SK-N-SH (cell line): ENCODE data around the gene GSTO2. TPM values are rescaled to one million over a fixed set of nuclear protein-coding genes. Genes with fewer than 3 reads are reported as not detected.
A peak's percentile ranks its signal among the peaks of the same experiment; 100 is the strongest.

ENCODE experiments used
- CTCF ChIA-PET: fragments of 300-600, 350-600 bp; formaldehyde crosslinking; extraction: SDS; loops from one replicate; lab custom pipeline; 2021; lab: Yijun Ruan, JAX
- POLR2A ChIA-PET: fragments of 350-600 bp; sonication (Branson Sonifier 250); formaldehyde crosslinking; extraction: SDS; loops from one replicate; lab custom pipeline; 2020; ENCODE audit warnings: antibody characterized with exemption, inconsistent platforms; lab: Yijun Ruan, JAX
- DNase-seq: peaks from one replicate; pipeline ENCODE4 v3.0.0; 2012
- H2AFZ ChIP-seq: fragments of 200-600 bp; sonication (generic); 2 replicates; pipeline ENCODE4 v1.8.1; 2016; ENCODE audit warnings: antibody characterized with exemption, mild to moderate bottlenecking, low read depth
- H3F3A ChIP-seq: fragments of 200-600 bp; sonication (generic); replicated peaks from 2 replicates; pipeline ENCODE3; 2016; ENCODE audit warnings: antibody characterized with exemption, mild to moderate bottlenecking; ENCODE audit not compliant: insufficient read depth
- H3K27ac ChIP-seq, 2 experiments: fragments of 200-500 bp in 1 of 2; fragments of 200-600 bp in 1 of 2; sonication (Bioruptor generic) in 1 of 2; sonication (generic), shearing (Covaris generic) in 1 of 2; 2 replicates each; pipeline versions ENCODE4 v1.5.1 to v1.6.1; 2014 to 2016; ENCODE audit warnings: low read depth in 2 of 2, inconsistent platforms in 1 of 2, low read length in 1 of 2, mild to moderate bottlenecking in 1 of 2, mixed read lengths in 1 of 2
- H3K27me3 ChIP-seq: fragments of 200-600 bp; sonication (generic), shearing (Covaris generic); 2 replicates; pipeline ENCODE4 v1.6.1; 2016; ENCODE audit warnings: mixed run types; ENCODE audit not compliant: insufficient read depth
- H3K36me3 ChIP-seq, 2 experiments: fragments of 200-500 bp in 1 of 2; fragments of 200-600 bp in 1 of 2; sonication (Bioruptor generic) in 1 of 2; sonication (generic) in 1 of 2; replicated peaks in 1 of 2; 2 replicates each; pipeline versions ENCODE3 to v1.5.1; 2014 to 2016; ENCODE audit warnings: low read length in 1 of 2, mild to moderate bottlenecking in 1 of 2; ENCODE audit not compliant: insufficient read depth in 2 of 2, control insufficient read depth in 1 of 2
- H3K4me1 ChIP-seq, 2 experiments: fragments of 200-500 bp in 1 of 2; fragments of 200-600 bp in 1 of 2; sonication (Bioruptor generic) in 1 of 2; sonication (generic), shearing (Covaris generic) in 1 of 2; 2 replicates each; pipeline versions ENCODE4 v1.5.1 to v1.6.1; 2014 to 2016; ENCODE audit warnings: low read depth in 1 of 2, low read length in 1 of 2, mixed run types in 1 of 2; ENCODE audit not compliant: insufficient read depth in 2 of 2, control insufficient read depth in 1 of 2
- H3K4me2 ChIP-seq: fragments of 200-600 bp; sonication (generic), shearing (Covaris generic); 2 replicates; pipeline ENCODE4 v1.6.1; 2017; ENCODE audit warnings: mixed run types
- H3K4me3 ChIP-seq, 2 experiments: fragments of 200-500 bp in 1 of 2; fragments of 200-600 bp in 1 of 2; sonication (Bioruptor generic) in 1 of 2; sonication (generic), shearing (Covaris generic) in 1 of 2; 2 replicates each; pipeline versions ENCODE4 v1.5.1 to v1.8.1; 2014 to 2016; ENCODE audit warnings: low read depth in 2 of 2, inconsistent platforms in 1 of 2, low read length in 1 of 2, mild to moderate bottlenecking in 1 of 2, mixed read lengths in 1 of 2, moderate library complexity in 1 of 2
- H3K79me2 ChIP-seq: fragments of 200-600 bp; sonication (generic); 2 replicates; pipeline ENCODE4 v1.8.1; 2017; ENCODE audit warnings: mild to moderate bottlenecking; ENCODE audit not compliant: insufficient read depth
- H3K9ac ChIP-seq: fragments of 200-600 bp; sonication (generic); 2 replicates; pipeline ENCODE4 v1.6.1; 2017; ENCODE audit warnings: mixed run types
- H3K9me2 ChIP-seq: fragments of 200-600 bp; sonication (generic); 2 replicates; pipeline ENCODE4 v1.6.1; 2017; ENCODE audit warnings: mixed run types
- H3K9me3 ChIP-seq: fragments of 200-600 bp; sonication (generic); 2 replicates; pipeline ENCODE4 v1.6.1; 2017; ENCODE audit warnings: mixed run types, mild to moderate bottlenecking, moderate library complexity
- H4K20me1 ChIP-seq: fragments of 200-600 bp; sonication (generic); 2 replicates; pipeline ENCODE4 v1.6.1; 2017; ENCODE audit warnings: mild to moderate bottlenecking, mixed run types; ENCODE audit not compliant: insufficient read depth
- CHD2 ChIP-seq: fragments of 150-350 bp; IDR thresholded peaks from 2 replicates; pipeline ENCODE4 v1.6.1; 2018; ENCODE audit warnings: low read length; ENCODE audit not compliant: partially characterized antibody
- ELF1 ChIP-seq: IDR thresholded peaks from 2 replicates; pipeline ENCODE4 v1.4.0; 2012
- EP300 ChIP-seq, 2 experiments: IDR thresholded peaks; 2 replicates each; pipeline versions ENCODE4 v1.4.0 to v1.6.1; 2012; ENCODE audit warnings: borderline replicate concordance in 1 of 2, low read depth in 1 of 2, low read length in 1 of 2
- FOSL2 ChIP-seq: IDR thresholded peaks from 2 replicates; pipeline ENCODE4 v1.4.0; 2012; ENCODE audit warnings: low read depth, mild to moderate bottlenecking, moderate library complexity, borderline replicate concordance
- JUND ChIP-seq: IDR thresholded peaks from 2 replicates; pipeline ENCODE4 v1.4.0; 2012
- MAX ChIP-seq: IDR thresholded peaks from 2 replicates; pipeline ENCODE4 v1.4.0; 2012; ENCODE audit warnings: low read depth
- MXI1 ChIP-seq: IDR thresholded peaks from 2 replicates; pipeline ENCODE4 v1.6.1; 2012; ENCODE audit warnings: mild to moderate bottlenecking, low read depth, low read length, improper control_type of control experiment
- NFIC ChIP-seq: IDR thresholded peaks from 2 replicates; pipeline ENCODE4 v1.4.0; 2012; ENCODE audit warnings: borderline replicate concordance
- PBX3 ChIP-seq: IDR thresholded peaks from 2 replicates; pipeline ENCODE4; 2012
- POLR2AphosphoS5 ChIP-seq: IDR thresholded peaks from 2 replicates; pipeline ENCODE4 v1.6.1; 2012; ENCODE audit warnings: low read depth, low read length
- RCOR1 ChIP-seq: fragments of 150-350 bp; IDR thresholded peaks from 2 replicates; pipeline ENCODE4 v1.6.1; 2017; ENCODE audit warnings: antibody characterized with exemption, low read length
- RFX5 ChIP-seq: IDR thresholded peaks from 2 replicates; pipeline ENCODE4 v1.6.1; 2012; ENCODE audit warnings: mild to moderate bottlenecking, improper control_type of control experiment, low read length
- RXRA ChIP-seq: IDR thresholded peaks from 2 replicates; pipeline ENCODE4 v1.4.0; 2012; ENCODE audit warnings: low read depth, mild to moderate bottlenecking, borderline replicate concordance
- SIN3A ChIP-seq: IDR thresholded peaks from 2 replicates; pipeline ENCODE4 v1.6.1; 2012; ENCODE audit warnings: low read depth, mild to moderate bottlenecking, low read length, moderate library complexity, borderline replicate concordance
- TCF12 ChIP-seq: IDR thresholded peaks from 2 replicates; pipeline ENCODE4 v1.4.0; 2012
- USF2 ChIP-seq: fragments of 150-350 bp; IDR thresholded peaks from 2 replicates; pipeline ENCODE4 v1.6.1; 2017; ENCODE audit warnings: antibody characterized with exemption, low read length, low read depth, borderline replicate concordance
- ZBTB33 ChIP-seq: IDR thresholded peaks from 2 replicates; pipeline ENCODE4 v1.4.0; 2012; ENCODE audit warnings: low read depth, borderline replicate concordance
- WGBS: methylation state at CpG from one replicate; pipeline ENCODE4 v1.1.6; 2017; ENCODE audit warnings: low lambda C conversion rate; 5-methylcytosine and 5-hydroxymethylcytosine counted together
- polyA plus RNA-seq, 3 experiments: library from polyadenylated mRNA; depleted of rRNA; stranded (reverse); fragments of >200 nt; gene quantifications; 2 replicates each; pipeline ENCODE4 v1.2.3, GENCODE V29; 2012

Gene GSTO2
- polyA plus RNA-seq, 1 of the 3 experiments (the other 2 are of a cell fraction): 0.49 TPM

- no peak for TF ChIP-seq CHD2
- no peak for TF ChIP-seq RXRA
- no peak for TF ChIP-seq RFX5
Measured at GRCh38 chr10:104259999-104260774, 8.8 kb upstream of the GSTO2 start (continued).

GRCh38 chr10:104260775-104261115 is 8.2 kb upstream of the GSTO2 start:
- POLR2A ChIA-PET: no interaction called here
- peak overlapping the region in 1 of 2 experiments; percentile 3; a peak in 1 of 4 replicates for H3K4me3 ChIP-seq

More at GRCh38 chr10:104260775-104261115, 8.2 kb upstream of the GSTO2 start:
- H3K79me2 ChIP-seq: peaks cover 88% of the 10 kb centered on the region
- peaks cover 78 to 84% of the 10 kb centered on the region in 2 experiments for H3K36me3 ChIP-seq
- peak overlapping the region; percentile 73 to 93 for H3K27ac ChIP-seq
- TF ChIP-seq FOSL2: peak; percentile 88
- peak; percentile 18 to 53; a peak in 1 of 4 replicates for TF ChIP-seq EP300 (IDR thresholded peaks at IDR 0.05; ENCODE audit: borderline replicate concordance in 1 of 2, low read depth in 1 of 2, low read length in 1 of 2)
- TF ChIP-seq ZBTB33: no peak
- peak; percentile 89 for TF ChIP-seq MAX
- TF ChIP-seq TCF12: peak; percentile 84
- TF ChIP-seq ELF1: peak; percentile 9; the same call in 1 of the 2 replicates
- no peak for TF ChIP-seq RCOR1
- TF ChIP-seq CHD2: no peak
- TF ChIP-seq JUND: peak; percentile 85
- no peak for TF ChIP-seq USF2
- TF ChIP-seq PBX3: peak; percentile 76
- TF ChIP-seq RXRA: peak; percentile 40; the same call in 1 of the 2 replicates
- peak; percentile 35; the same call in 1 of the 2 replicates for TF ChIP-seq NFIC
- peak; percentile 29; the same call in 1 of the 2 replicates for TF ChIP-seq POLR2AphosphoS5
- no peak for TF ChIP-seq MXI1
- 0 out of 2 replicates have a peak, but pooled peaks have one; percentile 17 for TF ChIP-seq SIN3A
- H2AFZ ChIP-seq: no peak overlapping the region
- H4K20me1 ChIP-seq: peaks cover 22% of the 10 kb centered on the region
- no peaks in the 10 kb centered on the region for H3K9me3 ChIP-seq
- H3K4me2 ChIP-seq: peak overlapping the region; percentile 53
- CTCF ChIA-PET: interaction anchor here (2.4 kb wide), 1 partner anchor 31 kb away, joined by 8 read pairs; no protein-coding TSS in a partner anchor
- peaks cover 51% of the 10 kb centered on the region for H3F3A ChIP-seq
- WGBS: 11% methylated on average over 3 of the region's 3 CpGs
- no peaks in the 10 kb centered on the region for H3K27me3 ChIP-seq
- no peak for DNase-seq
- no peaks in the 10 kb centered on the region for H3K9me2 ChIP-seq
- peak overlapping the region; percentile 7; the same call in 1 of the 2 replicates for H3K9ac ChIP-seq
- H3K4me1 ChIP-seq: peaks cover 11 to 35% of the 10 kb centered on the region in 2 experiments
